Naive thymus-derived CD4-positive, alpha-beta T cell (primary cell): ENCODE results near the gene BTLA. TPM values are rescaled to one million over a fixed set of nuclear protein-coding genes. Genes with fewer than 3 reads are reported as not detected.

Experiments
- ATAC-seq: fragments of 150-1000 bp; cut with Tn5 transposase; 2 replicates; pipeline ENCODE4 v1.10.0; 2021; ENCODE audit warnings: mild to moderate bottlenecking, moderate library complexity
- CTCF ChIA-PET: fragments of 350-600 bp; sonication (Branson Sonifier 250); formaldehyde crosslinking; loops from one replicate; lab custom pipeline; 2021; ENCODE audit warnings: antibody characterized with exemption; lab: Charles Lee
- POLR2A ChIA-PET: fragments of 350-600 bp; sonication (Branson Sonifier 250); formaldehyde crosslinking; loops from one replicate; lab custom pipeline; 2021; ENCODE audit warnings: antibody characterized with exemption, inconsistent platforms; lab: Charles Lee
- DNase-seq, 9 donors: peaks; one replicate each; pipeline versions ENCODE4 v3.0.0 to v3.0.0-alpha.2; 2020 to 2022; ENCODE audit warnings: mixed read lengths in 1 of 9
- H3K27ac ChIP-seq: one replicate; pipeline ENCODE4 v1.7.0; 2013; ENCODE audit warnings: mild to moderate bottlenecking, low read depth, low read length, moderate library complexity
- H3K27me3 ChIP-seq, 2 donors: one replicate each; pipeline ENCODE4 v1.7.0; 2013; ENCODE audit warnings: low read length in 2 of 2, mild to moderate bottlenecking in 2 of 2, moderate library complexity in 2 of 2; ENCODE audit not compliant: control insufficient read depth in 2 of 2, insufficient read depth in 2 of 2
- H3K36me3 ChIP-seq, 3 experiments: 1 replicate in 2 of 3; 2 replicates in 1 of 3; pipeline ENCODE4 v1.7.0; 2013; ENCODE audit warnings: low read length in 3 of 3, mild to moderate bottlenecking in 3 of 3, moderate library complexity in 1 of 3; ENCODE audit not compliant: insufficient read depth in 3 of 3, control insufficient read depth in 2 of 3
- H3K4me1 ChIP-seq, 2 donors: one replicate each; pipeline ENCODE4 v1.7.0; 2013; ENCODE audit warnings: low read length in 2 of 2, mild to moderate bottlenecking in 2 of 2, moderate library complexity in 1 of 2; ENCODE audit not compliant: control insufficient read depth in 2 of 2, insufficient read depth in 2 of 2
- H3K4me3 ChIP-seq: 2 replicates; pipeline ENCODE4 v1.7.0; 2013; ENCODE audit warnings: mild to moderate bottlenecking, low read length
- H3K9me3 ChIP-seq, 3 experiments: 1 replicate in 2 of 3; 2 replicates in 1 of 3; pipeline ENCODE4 v1.7.0; 2013; ENCODE audit warnings: low read length in 3 of 3; ENCODE audit not compliant: control insufficient read depth in 2 of 3
- H3K27ac Mint-ChIP-seq, 9 donors: one replicate each; pipeline ENCODE4 v1.8.0; 2020 to 2022; ENCODE audit warnings: mixed read lengths in 9 of 9, mild to moderate bottlenecking in 8 of 9, moderate library complexity in 5 of 9, inconsistent platforms in 2 of 9
- H3K27me3 Mint-ChIP-seq, 5 donors: one replicate each; pipeline ENCODE4 v1.8.0; 2021 to 2022; ENCODE audit warnings: mixed read lengths in 5 of 5, mild to moderate bottlenecking in 1 of 5
- H3K36me3 Mint-ChIP-seq, 5 donors: one replicate each; pipeline ENCODE4 v1.8.0; 2020 to 2022; ENCODE audit warnings: mixed read lengths in 5 of 5, mild to moderate bottlenecking in 3 of 5, inconsistent platforms in 1 of 5
- H3K4me1 Mint-ChIP-seq, 7 donors: one replicate each; pipeline ENCODE4 v1.8.0; 2020 to 2022; ENCODE audit warnings: mixed read lengths in 7 of 7, mild to moderate bottlenecking in 3 of 7, inconsistent platforms in 1 of 7
- H3K4me3 Mint-ChIP-seq, 10 donors: one replicate each; pipeline ENCODE4 v1.8.0; 2020 to 2022; ENCODE audit warnings: mild to moderate bottlenecking in 10 of 10, mixed read lengths in 10 of 10, moderate library complexity in 6 of 10, inconsistent platforms in 2 of 10
- H3K9me3 Mint-ChIP-seq, 11 donors: one replicate each; pipeline ENCODE4 v1.8.0; 2020 to 2022; ENCODE audit warnings: mixed read lengths in 11 of 11, mild to moderate bottlenecking in 4 of 11, inconsistent platforms in 1 of 11, moderate library complexity in 1 of 11
- intact Hi-C, 2 donors: fragments of 100-400 bp; cut with micrococcal nuclease; formaldehyde crosslinking; loops; one replicate each; pipeline ENCODE4 v1.15.1; 2023
- polyA plus RNA-seq, 2 donors: library from polyadenylated mRNA; unstranded; fragments of 300-500 nt; fragmentation: Illumina TruSeq; gene quantifications; one replicate each; pipeline ENCODE4 v1.2.3, GENCODE V29; 2021
- total RNA-seq, 6 experiments: library from RNA in 5 of 6; stranded (reverse) in 5 of 6; gene quantifications; 1 replicate in 5 of 6; 2 replicates in 1 of 6; pipeline ENCODE4 v1.2.3 and lab custom pipeline; 2021 to 2026

Gene BTLA
- total and polyA plus RNA-seq, 7 experiments from 2014 or later = 13.3 to 29.5 (median 18.5) TPM

- peak overlapping the region; percentile 1 for H3K27ac ChIP-seq
- POLR2A ChIA-PET = interaction anchor here (0.7 kb wide), 1 partner anchor 793 kb away, joined by 5 read pairs; no protein-coding TSS in a partner anchor
- H3K9me3 ChIP-seq = no peaks in the 10 kb centered on the region
- Mint-ChIP-seq H3K27me3 (no peaks in the 10 kb centered on the region), H3K9me3 (peaks cover 0 to 9% (median 0%) of the 10 kb centered on the region in 11 donors), H3K27ac (peak overlapping the region; percentile 28 to 91 (median 81)), H3K4me1 (peaks cover 58 to 98% (median 75%) of the 10 kb centered on the region in 7 donors), H3K4me3 (peak overlapping the region in 9 of 10 donors; percentile 6 to 81 (median 48)), H3K36me3 (peaks cover 21 to 73% (median 66%) of the 10 kb centered on the region in 5 donors)
- H3K27me3 ChIP-seq = no peaks in the 10 kb centered on the region
- peaks cover 30 to 58% of the 10 kb centered on the region in 2 donors for H3K4me1 ChIP-seq
- H3K36me3 ChIP-seq = peaks cover 0 to 10% (median 0%) of the 10 kb centered on the region in 3 experiments
- ATAC-seq (no peak), DNase-seq (no peak)
- intact Hi-C loops = loop anchor here (2.0 to 10.0 kb wide), 2 partner anchors 18 to 530 kb away; no protein-coding TSS in a partner anchor
- CTCF ChIA-PET = no interaction called here
- no peak overlapping the region for H3K4me3 ChIP-seq
These were observed 24.5 kb downstream of the BTLA start for GRCh38 chr3:112474796-112475195.

DNA sequence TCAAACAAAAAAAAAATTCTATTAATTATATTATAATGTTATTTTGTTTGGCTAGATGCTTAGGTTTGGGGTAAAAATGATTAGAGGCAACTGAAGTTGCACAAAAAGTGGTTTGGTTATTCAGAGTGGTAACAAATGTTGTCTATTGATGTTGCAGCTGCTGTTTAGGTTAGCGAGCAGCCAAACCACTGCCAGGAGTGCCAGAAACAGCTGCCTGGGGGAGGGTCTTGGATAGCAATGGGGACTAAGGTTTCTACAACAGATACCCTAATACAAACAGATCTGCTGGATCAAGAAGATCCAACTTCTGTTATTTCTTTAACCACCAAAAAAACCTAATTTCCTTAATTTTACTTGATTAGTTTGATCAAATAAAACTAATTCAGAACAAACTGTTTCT, 26.6 kb downstream of the BTLA start:
- H3K9me3 ChIP-seq = no peaks in the 10 kb centered on the region
- Mint-ChIP-seq H3K27me3 (no peaks in the 10 kb centered on the region), H3K36me3 (peaks cover 11 to 68% (median 47%) of the 10 kb centered on the region in 5 donors), H3K27ac (peak overlapping the region in 8 of 9 donors; percentile 73 to 94 (median 86)), H3K4me1 (peaks cover 58 to 98% (median 82%) of the 10 kb centered on the region in 7 donors), H3K9me3 (peaks cover 0 to 6% (median 0%) of the 10 kb centered on the region in 11 donors), H3K4me3 (peak overlapping the region in 9 of 10 donors; percentile 15 to 84 (median 72))
- ATAC-seq (no peak), DNase-seq (no peak)
- intact Hi-C loops = loop anchor here (1.0 to 10.0 kb wide), 3 partner anchors 8 to 532 kb away; no protein-coding TSS in a partner anchor
- no peak overlapping the region for H3K4me3 ChIP-seq
- peak overlapping the region; percentile 20 for H3K27ac ChIP-seq
- H3K4me1 ChIP-seq = peaks cover 32 to 62% of the 10 kb centered on the region in 2 donors
- H3K36me3 ChIP-seq = no peaks in the 10 kb centered on the region
- no peaks in the 10 kb centered on the region for H3K27me3 ChIP-seq
- CTCF ChIA-PET = no interaction called here
- POLR2A ChIA-PET = interaction anchor here (1.8 kb wide), 1 partner anchor 8 kb away, joined by 8 read pairs; no protein-coding TSS in a partner anchor

DNA sequence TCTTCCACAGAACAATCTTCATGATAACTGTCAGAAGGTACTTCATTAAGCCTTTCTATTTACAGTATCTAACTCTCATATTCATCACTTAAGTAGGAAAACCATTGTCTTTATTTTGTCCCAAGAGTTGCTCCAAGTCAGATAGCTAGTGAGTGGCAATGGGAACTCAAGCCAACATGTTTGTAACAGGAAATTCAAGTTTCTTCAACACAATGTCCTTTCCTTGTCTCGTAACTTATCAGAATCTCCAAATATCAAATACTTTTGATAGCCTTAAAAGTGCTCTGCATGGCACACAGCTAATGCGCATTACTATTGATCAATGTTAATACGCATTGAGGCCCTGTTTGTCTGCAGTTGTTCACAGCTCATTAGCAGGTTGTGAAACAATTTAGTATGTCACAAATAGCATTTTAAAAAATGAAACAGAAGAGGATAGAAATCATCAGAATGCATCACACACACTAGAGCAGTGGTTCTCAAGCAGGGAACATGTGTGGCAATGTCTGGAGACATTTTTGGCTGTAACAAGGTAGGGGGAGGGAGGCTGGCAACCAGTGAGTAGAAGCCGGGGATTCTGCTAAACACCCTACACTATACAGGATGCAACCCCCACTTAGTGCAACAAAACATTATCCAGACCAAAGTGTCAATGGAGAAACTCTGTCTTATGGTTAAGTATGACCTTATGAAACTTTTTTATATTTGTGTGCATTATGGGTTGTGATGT, 27.5 kb downstream of the BTLA start:
- peaks cover 11 to 64% (median 45%) of the 10 kb centered on the region in 5 donors for H3K36me3 Mint-ChIP-seq
- Histone ChIP-seq H3K4me3 (no peak overlapping the region), H3K27ac (no peak overlapping the region), H3K27me3 (no peaks in the 10 kb centered on the region), H3K9me3 (no peaks in the 10 kb centered on the region), H3K4me1 (peaks cover 32 to 66% of the 10 kb centered on the region in 2 donors), H3K36me3 (no peaks in the 10 kb centered on the region)
- peaks cover 0 to 6% (median 0%) of the 10 kb centered on the region in 11 donors for H3K9me3 Mint-ChIP-seq
- H3K27me3 Mint-ChIP-seq = no peaks in the 10 kb centered on the region
- peak overlapping the region in 8 of 9 donors; percentile 52 to 94 (median 88) for H3K27ac Mint-ChIP-seq
- ATAC-seq (no peak), DNase-seq (no peak)
- H3K4me3 Mint-ChIP-seq = peak overlapping the region; percentile 14 to 81 (median 40)
- CTCF ChIA-PET = no interaction called here
- POLR2A ChIA-PET = interaction anchor here (0.7 to 1.2 kb wide), 2 partner anchors 19 to 90 kb away, joined by 3 read pairs; partner anchors contain the start of genes ATG3 and SLC35A5
- intact Hi-C loops = loop anchor here in 1 of 2 donors (10.0 kb wide), 1 partner anchor 533 kb away; no protein-coding TSS in a partner anchor
- peaks cover 58 to 98% (median 83%) of the 10 kb centered on the region in 7 donors for H3K4me1 Mint-ChIP-seq

DNA sequence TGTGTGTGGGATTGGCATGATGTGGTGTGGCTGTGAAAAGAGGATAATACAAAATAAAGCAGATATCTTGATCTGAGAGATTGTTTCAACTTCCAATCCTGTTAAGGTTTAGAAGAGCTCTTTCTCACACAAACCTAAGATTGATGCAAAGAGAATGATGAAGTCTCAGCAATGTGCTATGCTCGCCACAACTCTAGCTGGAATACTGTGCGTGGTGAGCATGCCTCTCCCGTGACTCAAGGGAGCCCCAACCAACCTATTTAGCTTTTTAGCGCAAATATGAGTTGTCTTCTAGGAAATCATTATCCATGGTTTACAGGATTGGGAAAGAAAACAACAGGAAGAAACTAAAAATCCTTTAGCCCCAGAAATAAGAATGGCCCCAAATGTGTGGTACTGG, 28.5 kb downstream of the BTLA start:
- no peak for ATAC-seq
- no peaks in the 10 kb centered on the region for H3K36me3 ChIP-seq
- Mint-ChIP-seq H3K36me3 (peaks cover 11 to 68% (median 46%) of the 10 kb centered on the region in 5 donors), H3K4me3 (peak overlapping the region in 7 of 10 donors; percentile 3 to 80 (median 12)), H3K9me3 (peaks cover 0 to 6% (median 0%) of the 10 kb centered on the region in 11 donors), H3K27ac (peak overlapping the region in 8 of 9 donors; percentile 56 to 94 (median 86)), H3K4me1 (peaks cover 55 to 97% (median 92%) of the 10 kb centered on the region in 7 donors), H3K27me3 (no peaks in the 10 kb centered on the region)
- DNase-seq = no peak
- intact Hi-C loops = loop anchor here in 1 of 2 donors (1.0 to 10.0 kb wide), 2 partner anchors 9 to 534 kb away; no protein-coding TSS in a partner anchor
- peaks cover 37 to 73% of the 10 kb centered on the region in 2 donors for H3K4me1 ChIP-seq
- no peaks in the 10 kb centered on the region for H3K9me3 ChIP-seq
- CTCF ChIA-PET = interaction anchor here (0.6 to 0.9 kb wide), 2 partner anchors 8 to 46 kb away, joined by 3 to 7 read pairs; no protein-coding TSS in a partner anchor
- no peak overlapping the region for H3K27ac ChIP-seq
- no peak overlapping the region for H3K4me3 ChIP-seq
- H3K27me3 ChIP-seq = no peaks in the 10 kb centered on the region
- POLR2A ChIA-PET = interaction anchor here (1.1 to 1.2 kb wide), 2 partner anchors 10 to 91 kb away, joined by 3 read pairs; partner anchors contain the start of genes ATG3 and SLC35A5

DNA sequence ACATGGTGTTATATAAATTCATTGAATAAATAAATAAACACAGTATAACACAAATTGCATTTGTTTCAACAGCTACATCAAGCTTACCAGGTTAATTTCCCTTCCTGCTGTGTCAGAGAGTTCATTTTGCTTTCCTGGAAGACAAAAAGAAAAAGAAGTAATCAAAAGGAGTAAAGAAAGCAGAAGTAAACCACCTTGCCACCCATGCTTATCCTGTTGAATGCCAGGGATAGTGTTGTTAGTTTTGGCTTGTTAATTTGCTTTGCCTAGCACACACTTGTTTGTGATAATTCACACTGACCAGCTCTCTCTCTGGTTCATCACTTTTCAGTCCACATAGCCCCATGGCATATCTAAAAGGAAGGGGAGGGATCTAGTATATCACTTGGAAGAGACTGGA, 29.6 kb downstream of the BTLA start:
- Histone ChIP-seq H3K4me3 (no peak overlapping the region), H3K9me3 (no peaks in the 10 kb centered on the region), H3K4me1 (peaks cover 44 to 74% of the 10 kb centered on the region in 2 donors), H3K36me3 (no peaks in the 10 kb centered on the region), H3K27ac (peak overlapping the region; percentile 10), H3K27me3 (no peaks in the 10 kb centered on the region)
- peaks cover 56 to 97% (median 94%) of the 10 kb centered on the region in 7 donors for H3K4me1 Mint-ChIP-seq
- no peaks in the 10 kb centered on the region for H3K27me3 Mint-ChIP-seq
- ATAC-seq = no peak
- ChIA-PET CTCF (interaction anchor here (0.6 kb wide), 1 partner anchor 55 kb away, joined by 3 read pairs; no protein-coding TSS in a partner anchor), POLR2A (interaction anchor here (1.3 kb wide), 1 partner anchor 9 kb away, joined by 4 read pairs; no protein-coding TSS in a partner anchor)
- DNase-seq = no peak
- H3K36me3 Mint-ChIP-seq = peaks cover 15 to 67% (median 44%) of the 10 kb centered on the region in 5 donors
- H3K27ac Mint-ChIP-seq = peak overlapping the region; percentile 16 to 94 (median 81)
- H3K4me3 Mint-ChIP-seq = peak overlapping the region in 6 of 10 donors; percentile 2 to 80 (median 30)
- H3K9me3 Mint-ChIP-seq = peaks cover 0 to 3% (median 0%) of the 10 kb centered on the region in 11 donors
- intact Hi-C loops = loop anchor here (1.0 to 10.0 kb wide), 4 partner anchors 10 to 535 kb away; partner anchors contain the start of gene GTPBP8 (in 1 of the 2)

- Histone ChIP-seq H3K4me1 (peaks cover 42 to 70% of the 10 kb centered on the region in 2 donors), H3K4me3 (no peak overlapping the region), H3K27me3 (no peaks in the 10 kb centered on the region), H3K36me3 (no peaks in the 10 kb centered on the region), H3K9me3 (no peaks in the 10 kb centered on the region), H3K27ac (peak overlapping the region; percentile 4)
- ChIA-PET CTCF (interaction anchor here (1.1 kb wide), 1 partner anchor 174 kb away, joined by 4 read pairs; the partner anchor contains the start of gene SLC9C1), POLR2A (interaction anchor here (1.0 to 1.4 kb wide), 2 partner anchors 10 to 33 kb away, joined by 6 read pairs; no protein-coding TSS in a partner anchor)
- intact Hi-C loops = loop anchor here (10.0 kb wide), 2 partner anchors 327 to 527 kb away; partner anchors contain the start of gene GTPBP8 (in 1 of the 2)
- no peaks in the 10 kb centered on the region for H3K27me3 Mint-ChIP-seq
- H3K4me1 Mint-ChIP-seq = peaks cover 47 to 97% (median 92%) of the 10 kb centered on the region in 7 donors
- H3K9me3 Mint-ChIP-seq = peaks cover 0 to 6% (median 0%) of the 10 kb centered on the region in 11 donors
- H3K36me3 Mint-ChIP-seq = peaks cover 15 to 63% (median 35%) of the 10 kb centered on the region in 5 donors
- DNase-seq = no peak
- peak overlapping the region in 6 of 10 donors; percentile 17 to 80 (median 42) for H3K4me3 Mint-ChIP-seq
- ATAC-seq = no peak
- H3K27ac Mint-ChIP-seq = peak overlapping the region; percentile 26 to 89 (median 79)
These were observed 31.7 kb downstream of the BTLA start for GRCh38 chr3:112467539-112467938.
